HepG2 (cell line): Measurements from ENCODE around the gene EXOC7. TPM values are rescaled to one million over a fixed set of nuclear protein-coding genes. Genes with fewer than 3 reads are reported as not detected.
A peak's percentile ranks its signal among the peaks of the same experiment; 100 is the strongest.

ENCODE experiments used
- AGO1 ChIP-seq: fragments of 200-400 bp; formaldehyde crosslinking; IDR thresholded peaks from 2 replicates; pipeline ENCODE4 v1.6.1; 2017; ENCODE audit warnings: mild to moderate bottlenecking, low read depth, low read length, moderate library complexity; ENCODE audit not compliant: poor library complexity, severe bottlenecking
- ARNTL ChIP-seq: sonication (generic); formaldehyde crosslinking; IDR thresholded peaks from 2 replicates; pipeline ENCODE4 v1.4.0; 2020; ENCODE audit warnings: mild to moderate bottlenecking, missing genetic modification reagents
- ESRRA ChIP-seq: sonication (generic); formaldehyde crosslinking; IDR thresholded peaks from 2 replicates; pipeline ENCODE4 v1.5.1; 2020; ENCODE audit warnings: mild to moderate bottlenecking, low read depth, missing genetic modification reagents
- FOXM1 ChIP-seq: sonication (generic); formaldehyde crosslinking; IDR thresholded peaks from 2 replicates; pipeline ENCODE4 v1.5.0; 2020; ENCODE audit warnings: missing genetic modification reagents
- FOXP4 ChIP-seq: sonication (generic); formaldehyde crosslinking; IDR thresholded peaks from 2 replicates; pipeline ENCODE4 v1.4.0; 2020; ENCODE audit warnings: missing genetic modification reagents
- IKZF1 ChIP-seq: fragments of 450-650 bp; IDR thresholded peaks from 2 replicates; pipeline ENCODE4 v1.7.1; 2016
- KDM3A ChIP-seq: IDR thresholded peaks from 2 replicates; pipeline ENCODE4 v1.6.1; 2018; ENCODE audit warnings: low read depth, missing compliant biosample characterization
- MAF1 ChIP-seq: sonication (generic); formaldehyde crosslinking; IDR thresholded peaks from 2 replicates; pipeline ENCODE4 v1.5.0; 2020; ENCODE audit warnings: missing genetic modification reagents, borderline replicate concordance
- MEF2D ChIP-seq: sonication (generic); formaldehyde crosslinking; IDR thresholded peaks from 2 replicates; pipeline ENCODE4 v1.5.1; 2020; ENCODE audit warnings: mild to moderate bottlenecking, missing genetic modification reagents
- RARA ChIP-seq: IDR thresholded peaks from 2 replicates; pipeline ENCODE4 v1.6.1; 2016; ENCODE audit warnings: missing genetic modification reagents, missing compliant biosample characterization
- RNF219 ChIP-seq: sonication (generic); formaldehyde crosslinking; IDR thresholded peaks from 2 replicates; pipeline ENCODE4 v1.5.0; 2020; ENCODE audit warnings: mild to moderate bottlenecking, missing genetic modification reagents
- TEF ChIP-seq: sonication (generic); formaldehyde crosslinking; IDR thresholded peaks from 2 replicates; pipeline ENCODE4 v1.5.0; 2020; ENCODE audit warnings: missing genetic modification reagents
- TFAP4 ChIP-seq: sonication (generic); IDR thresholded peaks from 2 replicates; pipeline ENCODE4 v1.6.1; 2016; ENCODE audit warnings: low read depth, borderline replicate concordance
- TOPORS ChIP-seq: sonication (generic); formaldehyde crosslinking; IDR thresholded peaks from 2 replicates; pipeline ENCODE4 v1.8.0; 2023; ENCODE audit warnings: mild to moderate bottlenecking, missing genetic modification reagents
- ZNF121 ChIP-seq: sonication (generic); formaldehyde crosslinking; IDR thresholded peaks from 2 replicates; pipeline ENCODE4 v1.5.0; 2020; ENCODE audit warnings: mild to moderate bottlenecking, missing genetic modification reagents
- ZNF142 ChIP-seq: sonication (generic); formaldehyde crosslinking; IDR thresholded peaks from 2 replicates; pipeline ENCODE4 v1.4.0; 2020; ENCODE audit warnings: missing genetic modification reagents
- ZSCAN20 ChIP-seq: sonication (generic); formaldehyde crosslinking; IDR thresholded peaks from 2 replicates; pipeline ENCODE4 v1.4.0; 2020; ENCODE audit warnings: missing genetic modification reagents, mild to moderate bottlenecking, borderline replicate concordance
- polyA plus RNA-seq, 8 experiments: library from polyadenylated mRNA; depleted of rRNA in 3 of 8; stranded (reverse) in 7 of 8; unstranded in 1 of 8; fragments of >200 nt; fragmentation: Illumina TruSeq in 4 of 8; extraction: Trizol in 4 of 8; gene quantifications; 2 replicates each; pipeline versions ENCODE4 v1.2.1 to v1.2.3, GENCODE V29; 2011 to 2016; ENCODE audit warnings: low read depth in 4 of 8, missing spikeins in 1 of 8, mixed read lengths in 1 of 8; ENCODE audit not compliant: insufficient read depth in 1 of 8
- total RNA-seq, 5 experiments: library from RNA; depleted of rRNA; stranded (reverse); fragments of >200 nt; fragmentation: Illumina TruSeq; extraction: Trizol; gene quantifications; 2 replicates each; pipeline ENCODE4 v1.2.3, GENCODE V29; 2016; ENCODE audit warnings: low read depth in 1 of 5

Gene EXOC7
- total and polyA plus RNA-seq, 2 of the 13 experiments (the other 11 are each of a cell fraction or from before 2014, with no cell fraction given), result 86.9 to 116 TPM

- TF ChIP-seq FOXP4 (CRISPR knock-in tag) (peak; percentile 47; the same call in 1 of the 2 replicates), ZNF142 (CRISPR knock-in tag) (no peak), ZSCAN20 (no peak), TEF (CRISPR knock-in tag) (no peak), ZNF121 (CRISPR knock-in tag) (peak; percentile 26; the same call in 1 of the 2 replicates), ARNTL (CRISPR knock-in tag) (no peak), MAF1 (CRISPR knock-in tag) (no peak), RARA (0 out of 2 replicates have a peak, but pooled peaks have one; percentile 8), MEF2D (CRISPR knock-in tag) (0 out of 2 replicates have a peak, but pooled peaks have one; percentile 21), IKZF1 (no peak), ESRRA (CRISPR knock-in tag) (0 out of 2 replicates have a peak, but pooled peaks have one; percentile 30), TOPORS (CRISPR knock-in tag) (0 out of 2 replicates have a peak, but pooled peaks have one; percentile 26), FOXM1 (CRISPR knock-in tag) (no peak), TFAP4 (peak; percentile 10; the same call in 1 of the 2 replicates), RNF219 (0 out of 2 replicates have a peak, but pooled peaks have one; percentile 33), KDM3A (CRISPR knock-in tag) (0 out of 2 replicates have a peak, but pooled peaks have one; percentile 70), AGO1 (no peak)
Observed at GRCh38 chr17:76141212-76142038, 37.8 kb upstream of the EXOC7 start, which contains the start of gene FOXJ1 (continued).
